ENCODE results near the gene LRRC49. TPM values are rescaled to one million over a fixed set of nuclear protein-coding genes. Genes with fewer than 3 reads are reported as not detected.
A peak's percentile ranks its signal among the peaks of the same experiment; 100 is the strongest.

LRRC49 gene
- polyA plus RNA-seq, 1 donor (not counting 4 experiments of a cell fraction or from before 2014, with no cell fraction given) = 9.9 TPM

DNA sequence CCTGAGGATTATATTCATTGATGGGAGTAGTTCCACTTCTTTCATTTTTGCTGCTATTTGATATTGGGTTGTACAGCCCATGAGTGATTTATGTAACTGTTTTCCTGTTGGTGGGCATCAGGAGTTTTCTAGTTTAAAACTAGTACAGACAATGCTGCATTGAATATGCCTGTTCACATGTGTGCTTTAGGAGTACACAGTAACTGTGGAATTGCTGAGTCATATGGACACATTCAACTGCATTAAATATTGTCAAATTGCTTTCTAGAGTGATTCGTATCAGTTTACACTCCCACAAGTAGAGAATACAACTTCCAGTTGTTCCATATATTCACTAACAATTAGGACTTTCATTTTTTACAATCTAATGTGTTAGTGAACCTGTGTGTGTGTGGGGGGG is 162.8 kb downstream of the LRRC49 start:
- H3K36me3 ChIP-seq (ENCODE audit: control insufficient read depth in 2 of 2, extremely low read depth in 1 of 2, insufficient read depth in 2 of 2, low read length in 2 of 2) = no peaks in the 10 kb centered on the region
- H3K79me2 ChIP-seq (ENCODE audit: control insufficient read depth, insufficient read depth, low read length) = no peaks in the 10 kb centered on the region
- DNase-seq (ENCODE audit: low read depth, low spot score) (no peak), FAIRE-seq (peak; percentile 87)
- peaks cover 4% of the 10 kb centered on the region for H3K9me3 ChIP-seq (ENCODE audit: control insufficient read depth, low read depth, low read length)
- no peaks in the 10 kb centered on the region for H4K20me1 ChIP-seq (ENCODE audit: control insufficient read depth, extremely low read depth, insufficient read depth, low read length)
- no peak for TF ChIP-seq EZH2 (IDR thresholded peaks at IDR 0.05; ENCODE audit: low read length)
- no peak for TF ChIP-seq CTCF (optimal IDR thresholded peaks at IDR 0.05 in 1 of 3, IDR thresholded peaks at IDR 0.05 in 1 of 3, conservative IDR thresholded peaks at IDR 0.05 in 1 of 3; ENCODE audit: extremely low read depth in 1 of 3, insufficient read depth in 2 of 3, low read length in 3 of 3)
- H3K9me1 ChIP-seq (ENCODE audit: control insufficient read depth, extremely low read depth, insufficient read depth, low read length) = no peaks in the 10 kb centered on the region
- H3K27ac ChIP-seq (ENCODE audit: control insufficient read depth, insufficient read depth, low read length) = peak overlapping the region; percentile 72
- H3K4me2 ChIP-seq (ENCODE audit: control insufficient read depth, extremely low read depth, insufficient read depth, low read depth, low read length) = peak overlapping the region; percentile 60
- no peaks in the 10 kb centered on the region for H3K27me3 ChIP-seq (ENCODE audit: control insufficient read depth, extremely low read depth, insufficient read depth, low read length)
- dilution Hi-C loops (cut with MboI; ENCODE audit: extremely low pct_ligation_motif_present, low sequenced_read_pairs) = no loop called here
- H3K4me1 ChIP-seq (ENCODE audit: control insufficient read depth, extremely low read depth, insufficient read depth, low read length) = peaks cover 53% of the 10 kb centered on the region
- no peak overlapping the region for H2AFZ ChIP-seq (ENCODE audit: control insufficient read depth, low read length)
- no peak overlapping the region for H3K4me3 ChIP-seq (ENCODE audit: control insufficient read depth in 2 of 3, extremely low read depth in 1 of 3, insufficient read depth in 2 of 3, low read depth in 1 of 3, low read length in 3 of 3)
- peak overlapping the region; percentile 34 for H3K9ac ChIP-seq (ENCODE audit: control insufficient read depth, extremely low read depth, insufficient read depth, low read length)

GRCh38 chr15:71056111-71056510 is 163.5 kb downstream of the LRRC49 start:
- peaks cover 4% of the 10 kb centered on the region for H3K9me3 ChIP-seq (ENCODE audit: control insufficient read depth, low read depth, low read length)
- peak overlapping the region; percentile 60 for H3K4me2 ChIP-seq (ENCODE audit: control insufficient read depth, extremely low read depth, insufficient read depth, low read depth, low read length)
- H3K9ac ChIP-seq (ENCODE audit: control insufficient read depth, extremely low read depth, insufficient read depth, low read length) = no peak overlapping the region
- peak overlapping the region; percentile 72 for H3K27ac ChIP-seq (ENCODE audit: control insufficient read depth, insufficient read depth, low read length)
- FAIRE-seq (peak; percentile 5), DNase-seq (ENCODE audit: low read depth, low spot score) (no peak)
- H3K4me1 ChIP-seq (ENCODE audit: control insufficient read depth, extremely low read depth, insufficient read depth, low read length) = peaks cover 47% of the 10 kb centered on the region
- H4K20me1 ChIP-seq (ENCODE audit: control insufficient read depth, extremely low read depth, insufficient read depth, low read length) = no peaks in the 10 kb centered on the region
- H3K79me2 ChIP-seq (ENCODE audit: control insufficient read depth, insufficient read depth, low read length) = no peaks in the 10 kb centered on the region
- dilution Hi-C loops (cut with MboI; ENCODE audit: extremely low pct_ligation_motif_present, low sequenced_read_pairs) = no loop called here
- H3K9me1 ChIP-seq (ENCODE audit: control insufficient read depth, extremely low read depth, insufficient read depth, low read length) = no peaks in the 10 kb centered on the region
- no peaks in the 10 kb centered on the region for H3K27me3 ChIP-seq (ENCODE audit: control insufficient read depth, extremely low read depth, insufficient read depth, low read length)
- no peak overlapping the region for H3K4me3 ChIP-seq (ENCODE audit: control insufficient read depth in 2 of 3, extremely low read depth in 1 of 3, insufficient read depth in 2 of 3, low read depth in 1 of 3, low read length in 3 of 3)
- no peak overlapping the region for H2AFZ ChIP-seq (ENCODE audit: control insufficient read depth, low read length)
- H3K36me3 ChIP-seq (ENCODE audit: control insufficient read depth in 2 of 2, extremely low read depth in 1 of 2, insufficient read depth in 2 of 2, low read length in 2 of 2) = no peaks in the 10 kb centered on the region
- TF ChIP-seq EZH2 (IDR thresholded peaks at IDR 0.05; ENCODE audit: low read length) (no peak), CTCF (optimal IDR thresholded peaks at IDR 0.05 in 1 of 3, IDR thresholded peaks at IDR 0.05 in 1 of 3, conservative IDR thresholded peaks at IDR 0.05 in 1 of 3; ENCODE audit: extremely low read depth in 1 of 3, insufficient read depth in 2 of 3, low read length in 3 of 3) (no peak)

Measured in keratinocyte (primary cell).